ENCODE data around the gene GPRIN3. TPM values are rescaled to one million over a fixed set of nuclear protein-coding genes. Genes with fewer than 3 reads are reported as not detected.

Gene GPRIN3
- total RNA-seq, 6 donors from 2014 or later: 13.6 to 28.0 (median 20.6) TPM

GRCh38 chr4:89305712-89306437 lies 1.7 kb downstream of the GPRIN3 start:
- peak; percentile 61 to 83 for ATAC-seq (ENCODE audit: low FRiP score in 2 of 2)
- DNase-seq: peak in 1 of 2 donors; percentile 44
- no peaks in the 10 kb centered on the region for H3K9me3 ChIP-seq
- H3K4me3 ChIP-seq: peak overlapping the region in 3 of 4 donors; percentile 49 to 67 (median 61)
- peak in 2 of 4 donors; percentile 33 to 69 for TF ChIP-seq POLR2A (IDR thresholded peaks at IDR 0.05)
- TF ChIP-seq POLR2AphosphoS5 (IDR thresholded peaks at IDR 0.05): peak; percentile 17 to 20
- no peak for TF ChIP-seq CTCF (IDR thresholded peaks at IDR 0.05)
- TF ChIP-seq EP300 (IDR thresholded peaks at IDR 0.05): peak in 1 of 4 donors; percentile 60
- H3K4me1 ChIP-seq: peaks cover 4 to 31% (median 20%) of the 10 kb centered on the region in 4 donors
- WGBS, 2 donors: 54 to 62% methylated on average over 8 of the region's 8 CpGs
- H3K36me3 ChIP-seq: no peaks in the 10 kb centered on the region
- peaks cover 0 to 7% (median 0%) of the 10 kb centered on the region in 4 donors for H3K27me3 ChIP-seq
- peak overlapping the region; percentile 19 to 77 (median 50) for H3K27ac ChIP-seq

- Histone ChIP-seq H3K4me3 (peak overlapping the region in 2 of 4 donors; percentile 61 to 67), H3K4me1 (peaks cover 4 to 31% (median 20%) of the 10 kb centered on the region in 4 donors), H3K36me3 (no peaks in the 10 kb centered on the region), H3K27ac (peak overlapping the region in 3 of 4 donors; percentile 19 to 77 (median 62)), H3K9me3 (no peaks in the 10 kb centered on the region), H3K27me3 (peaks cover 0 to 7% (median 0%) of the 10 kb centered on the region in 4 donors)
- ATAC-seq (ENCODE audit: low FRiP score in 2 of 2): no peak
- WGBS, 2 donors: 68 to 78% methylated on average over 3 of the region's 3 CpGs
- TF ChIP-seq POLR2A (IDR thresholded peaks at IDR 0.05) (no peak), POLR2AphosphoS5 (IDR thresholded peaks at IDR 0.05) (no peak), CTCF (IDR thresholded peaks at IDR 0.05) (no peak), EP300 (IDR thresholded peaks at IDR 0.05) (no peak)
- DNase-seq: no peak
Measured at GRCh38 chr4:89305028-89305427, 2.6 kb downstream of the GPRIN3 start.

GRCh38 chr4:89303814-89304388 lies 3.7 kb downstream of the GPRIN3 start:
- Histone ChIP-seq H3K27ac (peak overlapping the region in 1 of 4 donors; percentile 33), H3K4me3 (peak overlapping the region in 1 of 4 donors; percentile 2)

GRCh38 chr4:89303177-89303576 lies 4.4 kb downstream of the GPRIN3 start:
- H3K27ac ChIP-seq: peak overlapping the region in 2 of 4 donors; percentile 5 to 43
- WGBS, 2 donors: 75 to 76% methylated on average over 7 of the region's 7 CpGs

More at GRCh38 chr4:89303814-89304388, 3.7 kb downstream of the GPRIN3 start:
- TF ChIP-seq CTCF (IDR thresholded peaks at IDR 0.05): no peak
- no peaks in the 10 kb centered on the region for H3K36me3 ChIP-seq
- no peak for ATAC-seq (ENCODE audit: low FRiP score in 2 of 2)
- no peak for DNase-seq
- H3K4me1 ChIP-seq: peaks cover 4 to 32% (median 20%) of the 10 kb centered on the region in 4 donors
- H3K27me3 ChIP-seq: peaks cover 0 to 7% (median 0%) of the 10 kb centered on the region in 4 donors
- WGBS, 2 donors: 72 to 81% methylated on average over 3 of the region's 3 CpGs
- H3K9me3 ChIP-seq: no peaks in the 10 kb centered on the region

GRCh38 chr4:89301902-89302301 lies 5.7 kb downstream of the GPRIN3 start:
- WGBS, 2 donors: 84 to 86% methylated on average over 3 of the region's 3 CpGs

More at GRCh38 chr4:89303177-89303576, 4.4 kb downstream of the GPRIN3 start:
- peaks cover 5 to 37% (median 23%) of the 10 kb centered on the region in 4 donors for H3K4me1 ChIP-seq
- H3K36me3 ChIP-seq: no peaks in the 10 kb centered on the region
- no peaks in the 10 kb centered on the region for H3K9me3 ChIP-seq
- no peak for ATAC-seq (ENCODE audit: low FRiP score in 2 of 2)
- TF ChIP-seq POLR2A (IDR thresholded peaks at IDR 0.05): no peak
- peak in 1 of 4 donors; percentile 14 for TF ChIP-seq EP300 (IDR thresholded peaks at IDR 0.05)
- DNase-seq: peak in 1 of 2 donors; percentile 62
- no peak overlapping the region for H3K4me3 ChIP-seq
- H3K27me3 ChIP-seq: peaks cover 0 to 7% (median 0%) of the 10 kb centered on the region in 4 donors

More at GRCh38 chr4:89301902-89302301, 5.7 kb downstream of the GPRIN3 start:
- DNase-seq: no peak
- no peak for ATAC-seq (ENCODE audit: low FRiP score in 2 of 2)
- Histone ChIP-seq H3K4me3 (no peak overlapping the region), H3K27me3 (no peaks in the 10 kb centered on the region), H3K27ac (peak overlapping the region in 1 of 4 donors; percentile 17), H3K9me3 (no peaks in the 10 kb centered on the region), H3K4me1 (peaks cover 9 to 25% (median 17%) of the 10 kb centered on the region in 4 donors), H3K36me3 (no peaks in the 10 kb centered on the region)
- TF ChIP-seq CTCF (IDR thresholded peaks at IDR 0.05): no peak
- TF ChIP-seq POLR2A (IDR thresholded peaks at IDR 0.05): no peak
- TF ChIP-seq POLR2AphosphoS5 (IDR thresholded peaks at IDR 0.05): no peak
- TF ChIP-seq EP300 (IDR thresholded peaks at IDR 0.05): no peak

All from upper lobe of left lung (tissue), 6 donors.